Lung (tissue), 12 donors: ENCODE measurements around the gene KLHL29. TPM values are rescaled to one million over a fixed set of nuclear protein-coding genes. Genes with fewer than 3 reads are reported as not detected.
A peak's percentile ranks its signal among the peaks of the same experiment; 100 is the strongest.

Experiments used
- ATAC-seq: fragments of 200-7000 bp; cut with Tn5 transposase; one replicate; pipeline ENCODE4 v1.9.1; 2020; ENCODE audit warnings: moderate number of reproducible peaks; ENCODE audit not compliant: insufficient read depth, low FRiP score
- DNase-seq, 3 donors: peaks; one replicate each; pipeline ENCODE4 v3.0.0-alpha.2; 2013 to 2017
- H3K27ac ChIP-seq, 2 donors: one replicate each; pipeline ENCODE4 v1.5.1; 2013; ENCODE audit warnings: mild to moderate bottlenecking in 2 of 2, moderate library complexity in 2 of 2, control low read depth in 1 of 2, inconsistent platforms in 1 of 2, low read depth in 1 of 2, low read length in 1 of 2
- H3K27me3 ChIP-seq, 3 donors: one replicate each; pipeline ENCODE4 v1.5.1; 2013; ENCODE audit warnings: low read length in 2 of 3; ENCODE audit not compliant: control insufficient read depth in 3 of 3, insufficient read depth in 3 of 3
- H3K36me3 ChIP-seq, 4 donors: one replicate each; pipeline ENCODE4 v1.5.1; 2013; ENCODE audit warnings: low read length in 4 of 4, mild to moderate bottlenecking in 1 of 4, moderate library complexity in 1 of 4; ENCODE audit not compliant: control insufficient read depth in 4 of 4, insufficient read depth in 4 of 4
- H3K4me1 ChIP-seq, 5 donors: one replicate each; pipeline ENCODE4 v1.5.1; 2013; ENCODE audit warnings: low read length in 5 of 5, mild to moderate bottlenecking in 2 of 5, moderate library complexity in 1 of 5; ENCODE audit not compliant: control insufficient read depth in 5 of 5, insufficient read depth in 5 of 5
- H3K4me3 ChIP-seq: one replicate; pipeline ENCODE4 v1.5.1; 2013; ENCODE audit warnings: mild to moderate bottlenecking, control low read depth, moderate library complexity
- H3K9ac ChIP-seq, 2 donors: one replicate each; pipeline ENCODE4 v1.5.1; 2013; ENCODE audit warnings: low read length in 2 of 2, control low read depth in 1 of 2; ENCODE audit not compliant: insufficient read depth in 1 of 2
- H3K9me3 ChIP-seq, 4 donors: one replicate each; pipeline ENCODE4 v1.5.1; 2013; ENCODE audit warnings: low read length in 3 of 4, mild to moderate bottlenecking in 1 of 4, moderate library complexity in 1 of 4; ENCODE audit not compliant: control insufficient read depth in 4 of 4, insufficient read depth in 3 of 4
- WGBS, 2 donors: extraction: QIAGEN DNeasy Blood & Tissue Kit; methylation state at CpG; one replicate each; pipeline ENCODE4 v1.1.7; 2013; 5-methylcytosine and 5-hydroxymethylcytosine counted together
- polyA plus RNA-seq, 2 donors: library from polyadenylated mRNA; stranded (reverse); fragments of 200-250 nt; gene quantifications; one replicate each; pipeline ENCODE4 v1.2.1, GENCODE V29; 2013
- total RNA-seq, 2 donors: library from RNA; depleted of rRNA in 1 of 2; stranded (reverse); fragments of >200 nt in 1 of 2; gene quantifications; one replicate each; pipeline ENCODE4 v1.2.1, GENCODE V29; 2014 to 2021
- TF ChIP-seq, protein P1 (sequence below): IDR thresholded peaks from 2 replicates; pipeline ENCODE4 v1.5.1; 2012; ENCODE audit warnings: mild to moderate bottlenecking; ENCODE audit errors: control extremely low read depth, extremely low read depth
- donor health status: control.
- donor health status: control.
- donor health status: Bipolar disorder and iron deficiency.
- donor health status: healthy.
- donor health status: DM: yes; HTN: yes; CAD: no.

Gene KLHL29
- total and polyA plus RNA-seq, 4 donors = 2.7 to 16.2 (median 3.5) TPM

DNA sequence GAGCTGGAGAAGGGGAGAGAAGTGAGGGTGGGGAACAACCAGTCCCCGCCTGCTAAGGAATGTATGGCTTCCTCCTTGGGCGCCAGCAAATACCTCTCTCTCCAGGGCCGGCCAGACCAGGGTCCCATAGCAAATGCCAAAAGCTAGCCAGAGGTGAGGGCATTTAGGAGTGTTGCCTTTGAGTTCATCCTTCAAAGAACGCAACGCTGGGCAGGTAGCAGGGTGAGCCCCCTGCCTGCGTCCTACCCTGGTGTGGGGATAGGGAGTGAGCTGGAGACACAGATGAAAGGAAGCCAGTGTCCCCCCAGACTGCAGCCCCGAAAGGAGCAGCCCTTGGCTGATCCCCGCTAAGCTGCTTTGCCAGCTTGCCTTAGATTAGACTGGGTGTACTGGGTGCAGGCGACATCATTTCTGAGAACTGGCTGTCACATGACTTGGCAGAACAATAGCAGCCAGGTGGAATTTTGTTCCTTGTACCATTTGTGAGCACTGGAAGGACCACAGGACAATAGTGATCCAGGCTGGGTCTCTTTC lies 40.4 kb downstream of the KLHL29 start:
- DNase-seq (no peak), ATAC-seq (no peak)
- Histone ChIP-seq H3K4me1 (peaks cover 0 to 25% (median 6%) of the 10 kb centered on the region in 5 donors), H3K27me3 (peaks cover 0 to 3% (median 0%) of the 10 kb centered on the region in 3 donors), H3K9me3 (no peaks in the 10 kb centered on the region), H3K9ac (no peak overlapping the region), H3K27ac (peak overlapping the region in 1 of 2 donors; percentile 16), H3K36me3 (no peaks in the 10 kb centered on the region), H3K4me3 (no peak overlapping the region)
- WGBS, 2 donors = 73 to 77% methylated on average over 9 of the region's 9 CpGs
- TF ChIP-seq, protein P1, sequence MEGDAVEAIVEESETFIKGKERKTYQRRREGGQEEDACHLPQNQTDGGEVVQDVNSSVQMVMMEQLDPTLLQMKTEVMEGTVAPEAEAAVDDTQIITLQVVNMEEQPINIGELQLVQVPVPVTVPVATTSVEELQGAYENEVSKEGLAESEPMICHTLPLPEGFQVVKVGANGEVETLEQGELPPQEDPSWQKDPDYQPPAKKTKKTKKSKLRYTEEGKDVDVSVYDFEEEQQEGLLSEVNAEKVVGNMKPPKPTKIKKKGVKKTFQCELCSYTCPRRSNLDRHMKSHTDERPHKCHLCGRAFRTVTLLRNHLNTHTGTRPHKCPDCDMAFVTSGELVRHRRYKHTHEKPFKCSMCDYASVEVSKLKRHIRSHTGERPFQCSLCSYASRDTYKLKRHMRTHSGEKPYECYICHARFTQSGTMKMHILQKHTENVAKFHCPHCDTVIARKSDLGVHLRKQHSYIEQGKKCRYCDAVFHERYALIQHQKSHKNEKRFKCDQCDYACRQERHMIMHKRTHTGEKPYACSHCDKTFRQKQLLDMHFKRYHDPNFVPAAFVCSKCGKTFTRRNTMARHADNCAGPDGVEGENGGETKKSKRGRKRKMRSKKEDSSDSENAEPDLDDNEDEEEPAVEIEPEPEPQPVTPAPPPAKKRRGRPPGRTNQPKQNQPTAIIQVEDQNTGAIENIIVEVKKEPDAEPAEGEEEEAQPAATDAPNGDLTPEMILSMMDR = no peak

DNA sequence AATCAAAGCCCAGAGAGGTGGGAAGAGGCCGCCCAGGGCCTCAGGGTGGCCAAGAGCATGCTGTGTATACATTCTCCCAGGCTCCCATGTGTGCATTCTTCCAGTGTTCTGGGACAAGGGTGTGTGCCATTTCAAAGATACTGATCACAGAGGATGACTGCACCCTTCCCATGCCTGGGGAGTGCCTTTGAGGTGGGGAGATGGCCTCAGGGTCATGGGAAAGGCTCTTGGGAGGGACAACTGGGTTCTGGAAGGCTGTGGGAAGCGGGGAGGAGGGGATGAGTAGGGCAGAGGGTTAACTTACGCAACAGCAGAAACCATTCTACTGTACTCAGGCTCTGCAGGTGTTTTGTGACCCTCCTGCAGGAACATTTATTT lies 40.9 kb downstream of the KLHL29 start:
- 92 to 95% methylated on average over 3 of the region's 3 CpGs for WGBS, 2 donors
- no peak overlapping the region for H3K4me3 ChIP-seq
- TF ChIP-seq, protein P1 = no peak
- peaks cover 0 to 3% (median 0%) of the 10 kb centered on the region in 3 donors for H3K27me3 ChIP-seq
- H3K9me3 ChIP-seq = no peaks in the 10 kb centered on the region
- ATAC-seq = peak; percentile 10
- no peak overlapping the region for H3K9ac ChIP-seq
- no peaks in the 10 kb centered on the region for H3K36me3 ChIP-seq
- H3K27ac ChIP-seq = peak overlapping the region in 1 of 2 donors; percentile 30
- H3K4me1 ChIP-seq = peaks cover 0 to 25% (median 6%) of the 10 kb centered on the region in 5 donors
- DNase-seq = no peak

DNA sequence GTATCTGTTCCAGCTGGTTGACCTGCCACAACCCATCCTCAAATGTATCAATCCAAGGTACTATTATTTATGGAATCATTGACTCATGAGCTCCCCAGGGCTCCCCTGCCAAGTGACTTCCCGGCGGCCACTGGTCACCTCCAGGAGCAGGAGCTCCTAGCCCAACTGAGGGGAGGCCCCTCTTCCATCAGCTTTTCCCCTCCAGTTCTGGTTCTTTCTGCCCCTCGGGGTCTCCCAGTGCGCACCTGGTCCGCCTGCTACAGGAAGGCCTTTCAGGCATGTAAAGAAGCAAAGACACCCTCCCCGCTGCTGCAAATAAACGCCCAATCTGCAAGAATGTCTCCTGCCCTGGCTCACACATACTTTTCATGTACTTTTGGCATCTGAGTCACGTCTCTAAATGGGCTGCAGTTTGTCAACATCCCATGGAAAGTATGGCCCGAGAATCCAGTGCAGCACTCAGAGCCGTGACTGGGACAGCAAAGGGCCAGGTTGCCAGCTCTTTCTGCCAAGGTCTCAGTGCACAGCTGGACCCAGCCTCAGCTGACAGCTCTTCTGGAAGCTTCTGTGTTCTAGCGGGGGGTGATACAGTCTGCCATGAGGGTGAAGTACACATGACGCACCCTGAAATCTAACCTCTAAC lies 41.4 kb downstream of the KLHL29 start:
- Histone ChIP-seq H3K4me3 (no peak overlapping the region), H3K9me3 (no peaks in the 10 kb centered on the region), H3K36me3 (no peaks in the 10 kb centered on the region), H3K27me3 (peaks cover 0 to 3% (median 0%) of the 10 kb centered on the region in 3 donors), H3K4me1 (peaks cover 0 to 25% (median 6%) of the 10 kb centered on the region in 5 donors), H3K27ac (peak overlapping the region in 1 of 2 donors; percentile 35), H3K9ac (no peak overlapping the region)
- DNase-seq = peak; percentile 47 to 66 (median 51)
- TF ChIP-seq, protein P1 = no peak
- ATAC-seq = peak; percentile 65
- 75 to 81% methylated on average over 12 of the region's 12 CpGs for WGBS, 2 donors
